K562 (cell line): ENCODE measurements around the gene MYO16. TPM values are rescaled to one million over a fixed set of nuclear protein-coding genes. Genes with fewer than 3 reads are reported as not detected.

Experiments
- ETV5 ChIP-seq: sonication (generic); formaldehyde crosslinking; IDR thresholded peaks from 2 replicates; pipeline ENCODE4 v1.4.0; 2020; ENCODE audit warnings: low read depth, mild to moderate bottlenecking, missing genetic modification reagents
- NCOR1 ChIP-seq: fragments of 450-650 bp; IDR thresholded peaks from 2 replicates; pipeline ENCODE4 v1.6.1; 2016; ENCODE audit warnings: mild to moderate bottlenecking, moderate library complexity
- PPARD ChIP-seq: fragments of 250-450 bp; sonication (Bioruptor Pico); IDR thresholded peaks from 2 replicates; pipeline ENCODE4 v1.8.0; 2022; ENCODE audit warnings: inconsistent platforms, mild to moderate bottlenecking, moderate library complexity
- ZBTB8A ChIP-seq: fragments of 450-650 bp; IDR thresholded peaks from 2 replicates; pipeline ENCODE4 v1.6.1; 2018; ENCODE audit warnings: mild to moderate bottlenecking, moderate library complexity; ENCODE audit not compliant: partially characterized antibody
- ZNF592 ChIP-seq: fragments of 450-650 bp; IDR thresholded peaks from 2 replicates; pipeline ENCODE4 v1.6.1; 2017; ENCODE audit warnings: antibody characterized with exemption, mild to moderate bottlenecking
- polyA plus RNA-seq, 8 experiments: library from polyadenylated mRNA; depleted of rRNA in 4 of 8; stranded (reverse) in 5 of 8; unstranded in 3 of 8; fragments of >200 nt; fragmentation: Nextera tagmentation in 2 of 8; fragmentation: Illumina TruSeq in 1 of 8; extraction: Ambion mirVana in 2 of 8; extraction: Trizol in 1 of 8; gene quantifications; 2 replicates each; pipeline versions ENCODE4 v1.2.1 to v1.2.3, GENCODE V29; 2011 to 2014; ENCODE audit warnings: inconsistent platforms in 1 of 8, missing spikeins in 1 of 8
- total RNA-seq, 7 experiments: library from RNA; depleted of rRNA in 6 of 7; stranded (reverse); fragments of >200 nt in 6 of 7; fragmentation: Illumina TruSeq in 2 of 7; extraction: Trizol in 2 of 7; gene quantifications; 2 replicates each; pipeline versions ENCODE4 v1.2.1 to v1.2.3, GENCODE V29; 2011 to 2021; ENCODE audit warnings: low replicate concordance in 1 of 7
- TF ChIP-seq, protein P1 (sequence below): fragments of 450-650 bp; formaldehyde crosslinking; IDR thresholded peaks from 2 replicates; pipeline ENCODE4 v1.4.0; 2022; ENCODE audit warnings: missing genetic modification characterization

MYO16 gene
- total and polyA plus RNA-seq, 9 of the 15 experiments (the other 6 are each of a cell fraction or from before 2014, with no cell fraction given), result 4.3 to 45.7 (median 12.1) TPM

GRCh38 chr13:108734676-108735075, 105.3 kb downstream of the MYO16 start (continued):
- no peak for TF ChIP-seq NCOR1
- no peak for TF ChIP-seq PPARD
- TF ChIP-seq ETV5 (CRISPR knock-in tag), result no peak
- TF ChIP-seq ZBTB8A, result no peak
- TF ChIP-seq ZNF592, result no peak
- TF ChIP-seq, protein P1, sequence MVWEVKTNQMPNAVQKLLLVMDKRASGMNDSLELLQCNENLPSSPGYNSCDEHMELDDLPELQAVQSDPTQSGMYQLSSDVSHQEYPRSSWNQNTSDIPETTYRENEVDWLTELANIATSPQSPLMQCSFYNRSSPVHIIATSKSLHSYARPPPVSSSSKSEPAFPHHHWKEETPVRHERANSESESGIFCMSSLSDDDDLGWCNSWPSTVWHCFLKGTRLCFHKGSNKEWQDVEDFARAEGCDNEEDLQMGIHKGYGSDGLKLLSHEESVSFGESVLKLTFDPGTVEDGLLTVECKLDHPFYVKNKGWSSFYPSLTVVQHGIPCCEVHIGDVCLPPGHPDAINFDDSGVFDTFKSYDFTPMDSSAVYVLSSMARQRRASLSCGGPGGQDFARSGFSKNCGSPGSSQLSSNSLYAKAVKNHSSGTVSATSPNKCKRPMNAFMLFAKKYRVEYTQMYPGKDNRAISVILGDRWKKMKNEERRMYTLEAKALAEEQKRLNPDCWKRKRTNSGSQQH (CRISPR knock-in tag), result no peak
